Measurements from ENCODE around the gene C14orf119. TPM values are rescaled to one million over a fixed set of nuclear protein-coding genes. Genes with fewer than 3 reads are reported as not detected.
A peak's percentile ranks its signal among the peaks of the same experiment; 100 is the strongest.

Gene C14orf119
- total and polyA plus RNA-seq, 9 of the 15 experiments (the other 6 are each of a cell fraction or from before 2014, with no cell fraction given) = 36.7 to 251 (median 51.8) TPM

- no peak for TF ChIP-seq IRF1 (CRISPR knock-in tag; IDR thresholded peaks at IDR 0.05; ENCODE audit: borderline replicate concordance)
- no peak for TF ChIP-seq ZNF518B (CRISPR knock-in tag; IDR thresholded peaks at IDR 0.05)
- TF ChIP-seq ARID3A (IDR thresholded peaks at IDR 0.05; ENCODE audit: borderline replicate concordance, low read depth, low read length) = no peak
- TF ChIP-seq CHD2 (IDR thresholded peaks at IDR 0.05; ENCODE audit: low read depth, low read length) = no peak
- no peak for TF ChIP-seq ZNF224 (CRISPR knock-in tag; IDR thresholded peaks at IDR 0.05)
- TF ChIP-seq EGR1 (conservative IDR thresholded peaks at IDR 0.05) = peak; percentile 59; the same call in 1 of the 2 replicates
These were observed 51.7 kb downstream of the C14orf119 start (continued) for GRCh38 chr14:23146980-23147379.

Data from K562 (cell line).